IMR-90 (cell line): ENCODE measurements around the gene CELF5. TPM values are rescaled to one million over a fixed set of nuclear protein-coding genes. Genes with fewer than 3 reads are reported as not detected.

ENCODE experiments used
- ATAC-seq: fragments of 200-7000 bp; cut with Tn5 transposase; 2 replicates; pipeline ENCODE4 v1.9.1; 2020; ENCODE audit warnings: low read depth, mild to moderate bottlenecking, moderate library complexity
- BruUV-seq: library from RNA; stranded (reverse); fragments of 400-500 nt; replicated peaks from 2 replicates; lab custom pipeline; 2021; lab: Mats Ljungman, UMichigan
- CTCF ChIA-PET: fragments of 300-600 bp; formaldehyde crosslinking; extraction: SDS; loops from one replicate; lab custom pipeline; 2021; ENCODE audit warnings: antibody characterized with exemption; lab: Yijun Ruan, JAX
- POLR2A ChIA-PET: fragments of 300-600 bp; sonication (Branson Sonifier 250); formaldehyde crosslinking; loops from one replicate; lab custom pipeline; 2022; ENCODE audit warnings: antibody characterized with exemption; ENCODE audit not compliant: unreplicated experiment; lab: Charles Lee
- DNase-seq: peaks from one replicate; pipeline ENCODE4 v3.0.0; 2013
- H2AFZ ChIP-seq: replicated peaks from 2 replicates; pipeline ENCODE3; 2013; ENCODE audit warnings: low read length, mild to moderate bottlenecking; ENCODE audit not compliant: poor library complexity
- H2AK5ac ChIP-seq: 2 replicates; pipeline ENCODE4 v1.6.1; 2013; ENCODE audit warnings: low read depth, low read length, inconsistent platforms
- H2AK9ac ChIP-seq: replicated peaks from 2 replicates; pipeline ENCODE3; 2013; ENCODE audit warnings: mild to moderate bottlenecking, low read depth, low read length, moderate library complexity; ENCODE audit not compliant: poor library complexity
- H2BK120ac ChIP-seq: 2 replicates; pipeline ENCODE4 v1.6.1; 2013; ENCODE audit warnings: low read depth, low read length, inconsistent platforms
- H2BK15ac ChIP-seq: 3 replicates; pipeline ENCODE4 v1.6.1; 2013; ENCODE audit warnings: low read depth, low read length, inconsistent platforms
- H2BK20ac ChIP-seq: 2 replicates; pipeline ENCODE4 v1.6.1; 2013; ENCODE audit warnings: low read depth, mild to moderate bottlenecking, inconsistent platforms, low read length, moderate library complexity
- H2BK5ac ChIP-seq: 2 replicates; pipeline ENCODE4 v1.6.1; 2013; ENCODE audit warnings: mild to moderate bottlenecking, low read depth, low read length, inconsistent platforms; ENCODE audit not compliant: poor library complexity, severe bottlenecking
- H3K14ac ChIP-seq: replicated peaks from 2 replicates; pipeline ENCODE4 v1.6.1; 2013; ENCODE audit warnings: low read depth, low read length, inconsistent platforms
- H3K18ac ChIP-seq: 2 replicates; pipeline ENCODE4 v1.6.1; 2013; ENCODE audit warnings: low read depth, low read length, control low read depth
- H3K23ac ChIP-seq: 2 replicates; pipeline ENCODE4 v1.6.1; 2013; ENCODE audit warnings: low read depth, low read length, inconsistent platforms
- H3K27ac ChIP-seq: 2 replicates; pipeline ENCODE4 v1.5.1; 2013; ENCODE audit warnings: mild to moderate bottlenecking, control low read depth, low read length; ENCODE audit not compliant: insufficient read depth
- H3K27me3 ChIP-seq: 2 replicates; pipeline ENCODE4 v1.6.1; 2013; ENCODE audit warnings: low read length; ENCODE audit not compliant: control insufficient read depth, insufficient read depth
- H3K36me3 ChIP-seq: 2 replicates; pipeline ENCODE4 v1.6.1; 2013; ENCODE audit warnings: low read length, mixed read lengths; ENCODE audit not compliant: control insufficient read depth, insufficient read depth
- H3K4ac ChIP-seq: 2 replicates; pipeline ENCODE4 v1.6.1; 2013; ENCODE audit warnings: low read depth, low read length, inconsistent platforms
- H3K4me1 ChIP-seq: 2 replicates; pipeline ENCODE4 v1.6.1; 2013; ENCODE audit warnings: low read length, mixed read lengths; ENCODE audit not compliant: control insufficient read depth, insufficient read depth
- H3K4me2 ChIP-seq: 2 replicates; pipeline ENCODE4 v1.6.1; 2013; ENCODE audit warnings: low read depth, mild to moderate bottlenecking, control low read depth, low read length, moderate library complexity
- H3K4me3 ChIP-seq: 2 replicates; pipeline ENCODE4 v1.5.1; 2013; ENCODE audit warnings: low read depth, mild to moderate bottlenecking, control low read depth, low read length, moderate library complexity; ENCODE audit not compliant: insufficient read depth
- H3K56ac ChIP-seq: 2 replicates; pipeline ENCODE4 v1.6.1; 2013; ENCODE audit warnings: low read length, inconsistent platforms; ENCODE audit not compliant: insufficient read depth; ENCODE audit errors: extremely low read depth
- H3K79me1 ChIP-seq, 2 experiments: 2 replicates each; pipeline ENCODE4 v1.6.1; 2013; ENCODE audit warnings: low read length in 2 of 2, inconsistent platforms in 1 of 2, low read depth in 1 of 2
- H3K9ac ChIP-seq: 2 replicates; pipeline ENCODE4 v1.6.1; 2013; ENCODE audit warnings: low read depth, low read length, control low read depth
- H3K9me1 ChIP-seq: 2 replicates; pipeline ENCODE4 v1.6.1; 2013; ENCODE audit warnings: low read length, inconsistent platforms; ENCODE audit not compliant: insufficient read depth
- H3K9me3 ChIP-seq: 2 replicates; pipeline ENCODE4 v1.6.1; 2013; ENCODE audit warnings: low read length; ENCODE audit not compliant: control insufficient read depth, insufficient read depth
- H4K20me1 ChIP-seq: 2 replicates; pipeline ENCODE4 v1.6.1; 2013; ENCODE audit warnings: low read length, inconsistent platforms; ENCODE audit not compliant: insufficient read depth
- H4K5ac ChIP-seq: 2 replicates; pipeline ENCODE4 v1.6.1; 2013; ENCODE audit warnings: mild to moderate bottlenecking, low read depth, low read length, control low read depth
- H4K8ac ChIP-seq, 2 experiments: 2 replicates each; pipeline ENCODE4 v1.6.1; 2013; ENCODE audit warnings: low read depth in 2 of 2, low read length in 2 of 2, control low read depth in 1 of 2, inconsistent platforms in 1 of 2
- H4K91ac ChIP-seq: 2 replicates; pipeline ENCODE4 v1.6.1; 2013; ENCODE audit warnings: low read depth, low read length, inconsistent platforms; ENCODE audit not compliant: insufficient read depth
- BHLHE40 ChIP-seq: fragments of 150-350 bp; IDR thresholded peaks from 2 replicates; pipeline ENCODE4 v1.6.1; 2016; ENCODE audit warnings: mild to moderate bottlenecking, low read depth, low read length
- CEBPB ChIP-seq: IDR thresholded peaks from 2 replicates; pipeline ENCODE4 v1.6.1; 2012; ENCODE audit warnings: low read depth, low read length, improper control_type of control experiment
- CHD1 ChIP-seq: IDR thresholded peaks from 2 replicates; pipeline ENCODE4 v1.6.1; 2012; ENCODE audit warnings: low read depth, low read length, improper control_type of control experiment
- FOS ChIP-seq: fragments of 150-350 bp; IDR thresholded peaks from 2 replicates; pipeline ENCODE4 v1.6.1; 2016; ENCODE audit warnings: low read depth, low read length
- MAFK ChIP-seq: IDR thresholded peaks from 2 replicates; pipeline ENCODE4 v1.6.1; 2012; ENCODE audit warnings: low read depth, low read length, improper control_type of control experiment
- MAZ ChIP-seq: IDR thresholded peaks from 2 replicates; pipeline ENCODE4 v1.6.1; 2012; ENCODE audit warnings: low read depth, mild to moderate bottlenecking, low read length, improper control_type of control experiment, moderate library complexity, borderline replicate concordance
- MXI1 ChIP-seq: IDR thresholded peaks from 2 replicates; pipeline ENCODE4 v1.6.1; 2012; ENCODE audit warnings: low read depth, mild to moderate bottlenecking, low read length, moderate library complexity, borderline replicate concordance
- NFE2L2 ChIP-seq: fragments of 150-350 bp; IDR thresholded peaks from 2 replicates; pipeline ENCODE4 v1.6.1; 2016; ENCODE audit warnings: low read depth, mild to moderate bottlenecking, low read length
- POLR2A ChIP-seq: IDR thresholded peaks from 2 replicates; pipeline ENCODE4 v1.6.1; 2012; ENCODE audit warnings: mild to moderate bottlenecking, low read depth, low read length
- RAD21 ChIP-seq: IDR thresholded peaks from 2 replicates; pipeline ENCODE4 v1.6.1; 2012; ENCODE audit warnings: low read length, improper control_type of control experiment
- RCOR1 ChIP-seq: IDR thresholded peaks from 2 replicates; pipeline ENCODE4 v1.6.1; 2012; ENCODE audit warnings: mild to moderate bottlenecking, low read length, improper control_type of control experiment; ENCODE audit not compliant: insufficient replicate concordance
- RFX5 ChIP-seq: IDR thresholded peaks from 2 replicates; pipeline ENCODE4 v1.8.0; 2012; ENCODE audit warnings: low read depth, mild to moderate bottlenecking, low read length, moderate library complexity
- SMC3 ChIP-seq: fragments of 150-350 bp; IDR thresholded peaks from 2 replicates; pipeline ENCODE4 v1.6.1; 2016; ENCODE audit warnings: low read depth, mild to moderate bottlenecking, antibody characterized with exemption, low read length, moderate library complexity
- WGBS, 2 experiments: methylation state at CpG; one replicate each; pipeline versions ENCODE4 v1.1.5 to v1.1.7; 2013; ENCODE audit warnings: missing lambda C conversion rate in 2 of 2; ENCODE audit not compliant: insufficient read length in 1 of 2; ENCODE audit errors: extremely low coverage in 2 of 2; 5-methylcytosine and 5-hydroxymethylcytosine counted together
- dilution Hi-C: fragments of 300-500 bp; cut with HindIII; formaldehyde crosslinking; loops from one replicate; pipeline ENCODE4 v1.14.3; 2018; ENCODE audit warnings: low sequenced_read_pairs; ENCODE audit not compliant: unreplicated experiment
- in situ Hi-C: fragments of 300-500 bp; cut with MboI; formaldehyde crosslinking; loops from 3 replicates; pipeline ENCODE4 v1.14.3; 2019; ENCODE audit warnings: low sequenced_read_pairs, inconsistent platforms, mixed read lengths
- intact Hi-C: fragments of 100-400 bp; cut with micrococcal nuclease; formaldehyde crosslinking; loops from 2 replicates; pipeline ENCODE4 v1.10.0; 2022
- polyA plus RNA-seq, 3 experiments: library from polyadenylated mRNA; depleted of rRNA; stranded (reverse); fragments of >200 nt; gene quantifications; 2 replicates each; pipeline ENCODE4 v1.2.3, GENCODE V29; 2012; ENCODE audit warnings: low replicate concordance in 1 of 3
- total RNA-seq: library from RNA; depleted of rRNA; stranded (reverse); fragments of >200 nt; gene quantifications from 2 replicates; pipeline ENCODE4 v1.2.3, GENCODE V29; 2012
- TF ChIP-seq, protein P1 (sequence below): fragments of 150-350 bp; IDR thresholded peaks from 2 replicates; pipeline ENCODE4 v1.6.1; 2016; ENCODE audit warnings: low read depth, mild to moderate bottlenecking, low read length, moderate library complexity, borderline replicate concordance
- TF ChIP-seq, protein P2 (sequence below): fragments of 150-350 bp; IDR thresholded peaks from 2 replicates; pipeline ENCODE4 v1.6.1; 2017; ENCODE audit warnings: mild to moderate bottlenecking, antibody characterized with exemption, low read length, low read depth
- TF ChIP-seq, protein P3 (sequence below): conservative IDR thresholded peaks from 2 replicates; pipeline ENCODE4 v1.5.1; 2012; ENCODE audit warnings: mild to moderate bottlenecking, low read depth, low read length, improper control_type of control experiment

CELF5 gene
- total and polyA plus RNA-seq, 2 of the 4 experiments (the other 2 are of a cell fraction): 0.02 TPM; not detected in 1

DNA sequence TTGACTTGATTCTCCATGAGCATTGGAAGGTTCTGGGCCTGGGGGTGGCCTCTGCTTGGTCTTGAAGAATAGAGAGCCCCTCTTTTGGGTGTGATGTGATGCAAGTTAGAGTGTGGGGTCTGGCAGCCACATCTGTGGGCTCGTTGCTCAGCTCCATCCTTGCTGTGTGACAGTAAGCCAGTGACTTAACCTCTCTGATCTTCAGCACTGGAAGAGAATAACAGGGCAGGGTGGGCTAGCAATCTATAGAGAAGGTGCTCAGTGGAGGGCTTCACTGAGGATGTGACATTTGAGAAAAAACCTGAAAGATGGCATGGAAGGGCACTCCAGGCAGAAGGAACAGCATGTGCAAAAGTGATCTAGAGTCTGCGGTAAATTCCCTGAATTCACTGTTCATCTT is 28.2 kb downstream of the CELF5 start:
- Histone ChIP-seq H3K23ac (no peak overlapping the region), H3K4ac (no peak overlapping the region), H3K18ac (no peak overlapping the region), H3K14ac (no peak overlapping the region), H2AK9ac (no peak overlapping the region), H4K8ac (no peak overlapping the region), H3K9ac (no peak overlapping the region), H2BK15ac (no peak overlapping the region), H3K27ac (no peak overlapping the region), H3K36me3 (no peaks in the 10 kb centered on the region), H2AK5ac (no peak overlapping the region), H2BK120ac (no peak overlapping the region), H2BK20ac (no peak overlapping the region), H2AFZ (no peak overlapping the region), H3K9me3 (peaks cover 10% of the 10 kb centered on the region), H3K4me1 (no peaks in the 10 kb centered on the region), H3K56ac (no peak overlapping the region), H3K79me1 (no peaks in the 10 kb centered on the region), H2BK5ac (no peak overlapping the region), H3K27me3 (peaks cover 5% of the 10 kb centered on the region), H3K4me2 (no peak overlapping the region), H3K9me1 (no peaks in the 10 kb centered on the region), H3K4me3 (no peak overlapping the region), H4K91ac (no peak overlapping the region), H4K5ac (no peak overlapping the region), H4K20me1 (no peaks in the 10 kb centered on the region)
- ChIA-PET POLR2A (no interaction called here), CTCF (no interaction called here)
- intact Hi-C loops (no loop called here), in situ Hi-C loops (no loop called here), dilution Hi-C loops (no loop called here)
- BruUV-seq: no TSS peak
- no CpG with 5 or more reads among the region's 2 CpGs for WGBS, 2 experiments
- TF ChIP-seq POLR2A (no peak), CEBPB (no peak), RCOR1 (no peak), BHLHE40 (no peak), MAZ (no peak), CHD1 (no peak), NFE2L2 (no peak), SMC3 (no peak), MAFK (no peak), RAD21 (no peak), FOS (no peak), MXI1 (no peak), RFX5 (no peak)
- TF ChIP-seq, protein P1, sequence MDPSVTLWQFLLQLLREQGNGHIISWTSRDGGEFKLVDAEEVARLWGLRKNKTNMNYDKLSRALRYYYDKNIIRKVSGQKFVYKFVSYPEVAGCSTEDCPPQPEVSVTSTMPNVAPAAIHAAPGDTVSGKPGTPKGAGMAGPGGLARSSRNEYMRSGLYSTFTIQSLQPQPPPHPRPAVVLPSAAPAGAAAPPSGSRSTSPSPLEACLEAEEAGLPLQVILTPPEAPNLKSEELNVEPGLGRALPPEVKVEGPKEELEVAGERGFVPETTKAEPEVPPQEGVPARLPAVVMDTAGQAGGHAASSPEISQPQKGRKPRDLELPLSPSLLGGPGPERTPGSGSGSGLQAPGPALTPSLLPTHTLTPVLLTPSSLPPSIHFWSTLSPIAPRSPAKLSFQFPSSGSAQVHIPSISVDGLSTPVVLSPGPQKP: no peak
- TF ChIP-seq, protein P2, sequence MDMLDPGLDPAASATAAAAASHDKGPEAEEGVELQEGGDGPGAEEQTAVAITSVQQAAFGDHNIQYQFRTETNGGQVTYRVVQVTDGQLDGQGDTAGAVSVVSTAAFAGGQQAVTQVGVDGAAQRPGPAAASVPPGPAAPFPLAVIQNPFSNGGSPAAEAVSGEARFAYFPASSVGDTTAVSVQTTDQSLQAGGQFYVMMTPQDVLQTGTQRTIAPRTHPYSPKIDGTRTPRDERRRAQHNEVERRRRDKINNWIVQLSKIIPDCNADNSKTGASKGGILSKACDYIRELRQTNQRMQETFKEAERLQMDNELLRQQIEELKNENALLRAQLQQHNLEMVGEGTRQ: no peak
- TF ChIP-seq, protein P3, sequence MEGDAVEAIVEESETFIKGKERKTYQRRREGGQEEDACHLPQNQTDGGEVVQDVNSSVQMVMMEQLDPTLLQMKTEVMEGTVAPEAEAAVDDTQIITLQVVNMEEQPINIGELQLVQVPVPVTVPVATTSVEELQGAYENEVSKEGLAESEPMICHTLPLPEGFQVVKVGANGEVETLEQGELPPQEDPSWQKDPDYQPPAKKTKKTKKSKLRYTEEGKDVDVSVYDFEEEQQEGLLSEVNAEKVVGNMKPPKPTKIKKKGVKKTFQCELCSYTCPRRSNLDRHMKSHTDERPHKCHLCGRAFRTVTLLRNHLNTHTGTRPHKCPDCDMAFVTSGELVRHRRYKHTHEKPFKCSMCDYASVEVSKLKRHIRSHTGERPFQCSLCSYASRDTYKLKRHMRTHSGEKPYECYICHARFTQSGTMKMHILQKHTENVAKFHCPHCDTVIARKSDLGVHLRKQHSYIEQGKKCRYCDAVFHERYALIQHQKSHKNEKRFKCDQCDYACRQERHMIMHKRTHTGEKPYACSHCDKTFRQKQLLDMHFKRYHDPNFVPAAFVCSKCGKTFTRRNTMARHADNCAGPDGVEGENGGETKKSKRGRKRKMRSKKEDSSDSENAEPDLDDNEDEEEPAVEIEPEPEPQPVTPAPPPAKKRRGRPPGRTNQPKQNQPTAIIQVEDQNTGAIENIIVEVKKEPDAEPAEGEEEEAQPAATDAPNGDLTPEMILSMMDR: no peak
- no peak for DNase-seq
- ATAC-seq: no peak
